ENCODE results near the gene CAMKK1. TPM values are rescaled to one million over a fixed set of nuclear protein-coding genes. Genes with fewer than 3 reads are reported as not detected.

The CAMKK1 gene
- 6.2 TPM in 2 replicates for total RNA-seq (2014; rRNA removed; shearing (Covaris generic))

DNA sequence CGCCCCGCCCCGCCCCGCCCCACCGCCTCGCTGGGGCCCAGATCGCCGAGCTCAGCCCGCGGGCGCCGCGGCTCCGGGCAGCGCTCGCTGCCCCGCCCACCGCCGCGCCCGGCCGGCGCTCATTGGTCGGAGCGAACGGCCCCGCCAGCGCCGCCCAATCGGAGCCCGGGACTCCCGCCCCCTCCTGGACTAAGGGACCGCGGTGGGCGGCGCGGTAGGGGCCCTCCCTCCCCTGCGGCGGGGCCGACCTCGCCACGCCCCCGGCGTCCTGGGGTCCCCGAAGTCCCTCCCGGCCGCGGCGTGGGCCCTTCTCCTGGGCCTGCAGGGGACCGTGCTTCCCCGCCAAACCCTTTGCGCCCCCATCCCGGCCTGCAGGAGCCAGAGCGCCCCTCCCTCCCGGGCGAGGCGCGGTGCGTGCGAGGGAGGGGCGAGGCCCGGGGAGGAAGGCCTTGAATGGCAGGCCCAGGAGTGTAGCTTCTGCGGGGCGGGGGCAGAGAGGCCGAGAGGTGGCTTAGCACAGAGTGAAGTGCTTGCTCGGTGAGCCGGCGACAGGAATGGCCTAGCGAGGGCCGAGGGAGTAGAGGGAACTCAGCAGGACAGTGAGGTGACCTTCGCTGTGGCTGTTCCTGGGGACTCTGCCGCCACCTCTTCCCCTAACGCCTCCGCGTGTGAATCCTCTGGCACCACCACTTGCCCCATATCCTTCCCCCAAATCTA lies at the start of gene CAMKK1:
TSS of gene CAMKK1 (minus strand) at position 51 of the 717 bp plus-strand sequence. CDS start 7,366 bp downstream, outside the sequence.
- DNase-seq (ENCODE audit: low spot score): peak; percentile 78

GRCh38 chr17:3940965-3941698 lies 48.3 kb upstream of the CAMKK1 start:
- DNase-seq (ENCODE audit: low spot score): no peak

DNA sequence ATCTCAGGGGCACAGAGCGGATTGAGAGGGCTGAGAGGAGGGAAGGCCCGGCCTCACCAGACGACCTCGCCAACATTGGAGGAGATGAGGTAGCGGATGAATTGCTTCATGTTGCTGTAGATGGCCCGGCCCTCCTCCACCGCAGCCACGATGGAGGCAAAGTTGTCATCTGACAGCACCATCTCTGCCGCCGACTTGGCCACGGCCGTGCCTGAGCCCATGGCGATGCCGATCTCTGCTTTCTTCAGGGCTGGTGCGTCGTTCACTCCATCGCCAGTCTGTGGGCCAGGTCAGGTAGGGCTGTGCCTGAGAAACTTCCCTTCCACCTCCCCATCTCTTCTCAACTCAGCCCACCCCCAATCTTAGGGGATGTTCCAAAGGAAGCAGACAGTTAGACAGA lies 44.5 kb upstream of the CAMKK1 start:
- DNase-seq (ENCODE audit: low spot score): no peak

DNA sequence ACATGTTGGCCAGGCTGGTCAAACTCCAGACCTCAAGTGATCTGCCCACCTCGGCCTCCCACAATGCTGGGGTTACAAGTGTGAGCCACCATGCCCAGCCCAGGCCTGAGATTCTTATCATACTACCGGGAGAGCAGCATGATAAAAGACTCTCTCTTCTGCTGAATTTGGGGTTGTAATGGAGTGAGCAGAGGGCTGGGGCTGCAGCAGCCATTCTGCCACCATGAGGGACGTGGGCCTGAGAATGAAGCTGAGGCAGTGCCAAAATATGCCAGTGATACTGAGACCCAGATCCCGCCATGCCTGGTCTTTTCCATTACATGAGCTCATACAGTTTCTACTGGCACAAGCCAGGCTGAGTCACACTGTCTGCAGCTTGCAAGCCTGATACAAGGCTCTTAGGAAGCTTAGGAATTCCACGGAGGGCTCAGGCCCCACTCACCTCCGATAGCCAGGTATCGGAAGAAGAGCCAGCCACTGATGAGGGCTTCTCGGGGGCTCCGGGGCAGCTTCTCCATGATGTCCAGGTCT lies 43.0 kb upstream of the CAMKK1 start:
- no peak for DNase-seq (ENCODE audit: low spot score)

DNA sequence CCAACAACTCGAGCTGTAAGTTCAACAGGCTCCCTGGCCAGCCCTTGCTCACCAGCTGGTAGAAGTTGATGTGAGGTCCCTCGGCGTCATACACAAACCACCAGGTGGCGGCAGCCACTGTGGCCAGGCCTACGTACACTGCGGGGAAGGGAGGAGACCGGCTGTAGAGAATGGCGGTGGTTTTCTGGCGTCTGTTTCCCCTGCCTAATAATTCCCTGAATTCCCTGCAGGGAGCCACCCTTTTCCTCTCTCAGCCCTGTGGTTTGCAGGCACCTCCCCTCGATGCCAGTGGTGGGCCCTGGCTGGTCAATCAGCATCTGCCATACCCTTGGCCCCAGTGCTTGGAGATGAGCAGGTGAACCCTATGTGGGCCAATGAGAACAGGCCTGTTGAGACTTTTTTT lies 42.3 kb upstream of the CAMKK1 start:
- peak; percentile 81 for DNase-seq (ENCODE audit: low spot score)

DNA sequence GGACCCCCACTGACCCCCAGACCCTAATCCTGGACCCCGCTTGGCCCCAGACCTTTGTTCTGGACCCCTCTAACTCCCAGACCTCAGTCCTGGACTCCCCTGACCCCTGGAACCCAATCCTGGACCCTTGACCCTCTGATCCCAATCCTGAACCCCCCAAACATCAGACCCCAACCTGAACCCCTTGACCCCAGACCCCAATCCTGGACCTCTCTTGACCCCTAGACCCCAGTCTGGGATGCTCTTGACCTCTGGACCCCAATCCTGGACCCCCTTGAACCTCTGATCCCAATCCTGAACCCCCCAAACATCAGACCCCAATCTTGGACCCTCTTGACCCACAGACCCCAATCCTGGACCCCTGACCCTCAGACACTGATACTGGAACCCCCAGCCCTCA lies 36.9 kb upstream of the CAMKK1 start:
- no peak for DNase-seq (ENCODE audit: low spot score)

- no peak for DNase-seq (ENCODE audit: low spot score)
Measured at GRCh38 chr17:3929181-3929580, 36.3 kb upstream of the CAMKK1 start.

GRCh38 chr17:3928406-3928805 lies 35.6 kb upstream of the CAMKK1 start:
- no peak for DNase-seq (ENCODE audit: low spot score)

DNA sequence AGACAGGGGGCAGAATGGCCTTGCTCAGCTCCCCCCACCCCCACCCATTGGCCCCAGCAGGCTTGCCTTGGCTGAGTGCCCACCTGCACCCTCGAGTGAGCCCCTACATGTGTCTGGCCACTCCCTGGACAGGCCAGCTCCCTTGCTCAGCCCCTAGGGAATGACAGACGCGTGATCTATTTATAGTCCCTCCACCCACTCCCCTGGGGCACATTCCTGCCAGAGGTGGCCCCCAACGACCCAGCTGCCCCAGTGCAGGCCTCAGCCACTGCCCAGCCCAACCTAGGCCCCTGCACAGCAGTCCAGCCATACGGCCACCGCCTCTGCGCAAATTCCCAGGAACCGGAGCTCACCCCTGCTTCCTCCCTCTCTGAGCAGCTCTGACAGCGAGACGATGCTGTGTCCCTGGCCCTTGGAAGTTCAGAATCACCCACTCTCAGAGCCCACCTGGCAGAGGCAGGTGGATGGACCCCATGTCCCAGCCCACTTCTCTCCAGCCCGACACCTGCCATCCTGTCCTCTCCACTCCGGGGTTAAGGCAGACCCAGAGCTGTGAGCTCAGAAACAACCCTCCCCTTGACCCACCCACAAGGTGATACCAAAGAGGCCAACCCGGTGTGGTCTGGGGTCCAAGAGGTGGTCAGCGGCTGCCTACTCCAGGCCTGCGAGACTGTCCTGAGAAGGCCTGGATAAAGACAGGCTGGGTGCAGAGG lies 34.9 kb upstream of the CAMKK1 start:
- no peak for DNase-seq (ENCODE audit: low spot score)

GRCh38 chr17:3926860-3927627 lies 34.2 kb upstream of the CAMKK1 start:
- no peak for DNase-seq (ENCODE audit: low spot score)

DNA sequence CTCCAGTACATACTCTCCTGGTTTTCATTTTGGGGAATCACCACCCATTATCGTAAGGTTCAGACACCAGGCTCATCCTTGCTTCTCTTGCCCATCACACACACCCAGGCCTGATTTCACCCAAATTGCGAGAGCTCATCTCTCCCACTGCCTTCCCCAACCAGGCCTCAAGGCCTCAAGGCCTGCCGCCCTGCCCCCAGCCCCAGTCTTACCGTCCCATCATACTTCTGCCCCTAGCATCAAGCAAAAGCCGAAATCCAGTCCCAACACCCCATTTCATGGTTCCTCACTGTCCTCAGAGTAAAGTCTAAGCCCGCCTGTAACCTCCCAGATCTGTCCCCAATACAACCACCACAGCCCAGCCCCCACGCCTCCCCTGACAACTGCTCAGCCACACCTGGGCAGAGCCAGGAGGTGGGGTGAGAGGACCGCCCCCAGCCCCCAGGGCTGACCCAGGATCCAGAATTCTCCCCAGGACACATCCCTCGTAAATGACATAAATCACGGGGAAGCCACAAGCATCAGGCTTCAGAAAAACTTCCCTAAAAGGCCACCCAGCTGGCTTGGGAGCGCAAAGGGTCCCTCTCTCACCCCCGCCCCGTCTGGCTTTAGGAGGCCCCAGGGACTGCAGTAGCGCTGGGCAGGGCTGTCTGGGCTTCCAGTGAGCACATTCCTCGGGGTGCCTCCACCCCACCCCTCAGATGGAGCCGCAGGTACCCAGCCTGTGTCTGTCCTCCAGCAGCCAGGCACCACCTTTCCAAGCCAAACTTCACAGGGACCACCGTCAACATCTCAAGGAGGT lies 33.0 kb upstream of the CAMKK1 start:
- no peak for DNase-seq (ENCODE audit: low spot score)

- no peak for DNase-seq (ENCODE audit: low spot score)
Measured at GRCh38 chr17:3924512-3925350, 31.9 kb upstream of the CAMKK1 start.

DNA sequence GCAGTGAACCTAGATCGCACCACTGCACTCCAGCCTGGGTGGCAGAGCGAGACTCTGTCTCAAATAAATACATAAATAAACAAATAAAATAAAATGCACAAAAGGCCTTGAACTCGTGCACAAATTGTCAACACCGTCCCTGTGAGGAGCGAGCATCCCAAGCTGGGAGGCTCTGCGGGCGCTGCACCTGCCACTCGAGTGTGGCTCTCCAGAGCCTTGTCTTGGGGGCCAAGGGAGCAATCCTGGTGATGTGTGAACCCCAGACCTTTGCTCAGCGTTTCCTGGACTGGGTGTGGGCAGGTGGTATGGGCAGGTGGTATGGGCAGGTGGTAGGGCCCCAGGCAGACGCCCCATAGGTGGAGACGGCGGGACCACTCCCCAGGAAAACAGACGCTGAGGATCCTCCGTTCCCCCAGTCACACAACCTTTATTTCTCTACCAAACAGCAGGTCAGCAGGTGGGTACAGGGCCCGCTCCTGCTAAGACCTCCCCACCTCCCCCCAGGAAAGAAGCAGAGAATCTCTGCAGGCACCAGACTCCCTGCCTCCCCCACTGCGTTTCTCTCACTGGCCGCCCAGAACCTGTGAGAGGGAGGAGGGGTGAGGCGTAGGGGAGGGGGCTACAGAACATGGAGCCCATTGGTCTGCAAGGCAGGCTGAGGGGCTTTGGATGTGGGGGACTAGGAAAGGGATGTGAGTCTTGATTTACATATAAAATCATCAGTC lies 30.8 kb upstream of the CAMKK1 start:
- no peak for DNase-seq (ENCODE audit: low spot score)

DNA sequence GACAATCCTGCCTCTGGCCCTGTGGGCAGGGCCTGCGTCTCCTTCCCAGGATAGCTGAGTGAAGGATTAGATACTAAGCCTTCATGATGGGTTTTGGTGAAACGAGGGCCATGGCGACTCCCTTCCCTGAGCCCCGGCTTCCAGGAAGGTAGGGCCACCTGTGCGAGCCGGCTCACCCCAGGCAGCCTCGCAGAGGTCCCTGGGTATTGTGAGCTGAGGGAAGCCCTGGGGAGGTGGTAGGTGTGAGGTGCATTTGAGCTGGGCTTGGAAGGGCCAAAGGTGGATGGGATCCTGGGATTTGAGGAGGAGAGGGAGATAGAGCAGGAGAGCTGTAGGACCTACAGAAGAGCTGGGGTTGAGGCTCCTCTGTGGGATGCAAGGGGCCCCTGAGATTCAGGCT lies 29.9 kb upstream of the CAMKK1 start:
- no peak for DNase-seq (ENCODE audit: low spot score)

- no peak for DNase-seq (ENCODE audit: low spot score)
Measured at GRCh38 chr17:3921502-3922319, 28.9 kb upstream of the CAMKK1 start.

- no peak for DNase-seq (ENCODE audit: low spot score)
Measured at GRCh38 chr17:3921006-3921405, 28.2 kb upstream of the CAMKK1 start.

- DNase-seq (ENCODE audit: low spot score): no peak
Measured at GRCh38 chr17:3919123-3919624, 26.3 kb upstream of the CAMKK1 start.

Data from HT-29 (cell line).